ENCODE results near the gene NLGN3. TPM values are rescaled to one million over a fixed set of nuclear protein-coding genes. Genes with fewer than 3 reads are reported as not detected.

Gene NLGN3
- total and polyA plus RNA-seq, 7 experiments from 2014 or later: 0.09 to 4.6 (median 2.9) TPM

- Mint-ChIP-seq H3K4me3 (peak overlapping the region; percentile 83 to 98 (median 96)), H3K27me3 (no peaks in the 10 kb centered on the region), H3K9me3 (peaks cover 0 to 1% (median 0%) of the 10 kb centered on the region in 11 donors), H3K36me3 (peaks cover 0 to 7% (median 0%) of the 10 kb centered on the region in 5 donors), H3K4me1 (peaks cover 0 to 28% (median 21%) of the 10 kb centered on the region in 7 donors), H3K27ac (peak overlapping the region; percentile 95 to 100 (median 98))
- ChIA-PET CTCF (interaction anchor here (0.9 to 1.8 kb wide), 6 partner anchors 14 to 184 kb away, joined by 3 to 5 read pairs (median 3); partner anchors contain the start of genes MED12 and TAF1), POLR2A (interaction anchor here (0.6 to 3.8 kb wide), 21 partner anchors 10 to 351 kb away, joined by 3 to 50 read pairs (median 5); partner anchors contain the start of genes IL2RG, MED12, NONO and OGT)
- Histone ChIP-seq H3K4me3 (ENCODE audit: low read length) (peak overlapping the region; percentile 85), H3K4me1 (ENCODE audit: control insufficient read depth in 2 of 2, insufficient read depth in 2 of 2, low read length in 2 of 2) (peaks cover 0 to 10% of the 10 kb centered on the region in 2 donors), H3K36me3 (ENCODE audit: control insufficient read depth in 2 of 3, insufficient read depth in 3 of 3, low read length in 3 of 3) (no peaks in the 10 kb centered on the region), H3K27ac (ENCODE audit: low read depth, low read length) (peak overlapping the region; percentile 94), H3K9me3 (ENCODE audit: control insufficient read depth in 2 of 3, low read length in 3 of 3) (no peaks in the 10 kb centered on the region), H3K27me3 (ENCODE audit: control insufficient read depth in 2 of 2, insufficient read depth in 2 of 2, low read length in 2 of 2) (no peaks in the 10 kb centered on the region)
- intact Hi-C loops (cut with micrococcal nuclease): loop anchor here (1.0 to 10.0 kb wide), 14 partner anchors 14 to 1093 kb away; partner anchors contain the start of genes NONO (in 2 of the 2), OGT (in 2 of the 2), SNX12 (in 2 of the 2) and TAF1 (in 2 of the 2)
- ATAC-seq (peak; percentile 95), DNase-seq (peak; percentile 42 to 86 (median 80))
Measured at GRCh38 chrX:71181910-71182799, 37.5 kb downstream of the NLGN3 start.

- peak overlapping the region; percentile 83 to 98 (median 96) for H3K4me3 Mint-ChIP-seq
- ATAC-seq: no peak
- H3K27ac Mint-ChIP-seq: peak overlapping the region; percentile 95 to 100 (median 98)
- Histone ChIP-seq H3K4me1 (ENCODE audit: control insufficient read depth in 2 of 2, insufficient read depth in 2 of 2, low read length in 2 of 2) (peaks cover 0 to 10% of the 10 kb centered on the region in 2 donors), H3K9me3 (ENCODE audit: control insufficient read depth in 2 of 3, low read length in 3 of 3) (no peaks in the 10 kb centered on the region), H3K4me3 (ENCODE audit: low read length) (peak overlapping the region; percentile 85), H3K27me3 (ENCODE audit: control insufficient read depth in 2 of 2, insufficient read depth in 2 of 2, low read length in 2 of 2) (no peaks in the 10 kb centered on the region), H3K36me3 (ENCODE audit: control insufficient read depth in 2 of 3, insufficient read depth in 3 of 3, low read length in 3 of 3) (no peaks in the 10 kb centered on the region), H3K27ac (ENCODE audit: low read depth, low read length) (peak overlapping the region; percentile 94)
- peaks cover 0 to 27% (median 21%) of the 10 kb centered on the region in 7 donors for H3K4me1 Mint-ChIP-seq
- ChIA-PET POLR2A (interaction anchor here (1.0 to 3.8 kb wide), 11 partner anchors 14 to 350 kb away, joined by 3 to 50 read pairs (median 7); partner anchors contain the start of genes IL2RG, MED12, NONO and OGT), CTCF (interaction anchor here (1.0 to 1.8 kb wide), 5 partner anchors 14 to 183 kb away, joined by 3 to 5 read pairs (median 3); partner anchors contain the start of genes MED12 and TAF1)
- no peak for DNase-seq
- H3K36me3 Mint-ChIP-seq: peaks cover 0 to 4% (median 0%) of the 10 kb centered on the region in 5 donors
- peaks cover 0 to 1% (median 0%) of the 10 kb centered on the region in 11 donors for H3K9me3 Mint-ChIP-seq
- no peaks in the 10 kb centered on the region for H3K27me3 Mint-ChIP-seq
- intact Hi-C loops (cut with micrococcal nuclease): loop anchor here (1.0 to 10.0 kb wide), 14 partner anchors 13 to 1092 kb away; partner anchors contain the start of genes NONO (in 2 of the 2), OGT (in 2 of the 2), SNX12 (in 2 of the 2) and TAF1 (in 2 of the 2)
Measured at GRCh38 chrX:71182871-71183270, 38.2 kb downstream of the NLGN3 start.

GRCh38 chrX:71183341-71183740 lies 38.7 kb downstream of the NLGN3 start:
- Histone ChIP-seq H3K4me3 (ENCODE audit: low read length) (no peak overlapping the region), H3K27ac (ENCODE audit: low read depth, low read length) (no peak overlapping the region), H3K27me3 (ENCODE audit: control insufficient read depth in 2 of 2, insufficient read depth in 2 of 2, low read length in 2 of 2) (no peaks in the 10 kb centered on the region), H3K4me1 (ENCODE audit: control insufficient read depth in 2 of 2, insufficient read depth in 2 of 2, low read length in 2 of 2) (peaks cover 0 to 10% of the 10 kb centered on the region in 2 donors), H3K9me3 (ENCODE audit: control insufficient read depth in 2 of 3, low read length in 3 of 3) (no peaks in the 10 kb centered on the region), H3K36me3 (ENCODE audit: control insufficient read depth in 2 of 3, insufficient read depth in 3 of 3, low read length in 3 of 3) (no peaks in the 10 kb centered on the region)
- Mint-ChIP-seq H3K4me3 (peak overlapping the region in 1 of 10 donors; percentile 95), H3K27ac (peak overlapping the region in 2 of 9 donors; percentile 23 to 100), H3K36me3 (peaks cover 0 to 2% (median 0%) of the 10 kb centered on the region in 5 donors), H3K27me3 (no peaks in the 10 kb centered on the region), H3K9me3 (peaks cover 0 to 1% (median 0%) of the 10 kb centered on the region in 11 donors), H3K4me1 (peaks cover 0 to 24% (median 21%) of the 10 kb centered on the region in 7 donors)
- ChIA-PET CTCF (no interaction called here), POLR2A (interaction anchor here (2.2 to 3.8 kb wide), 4 partner anchors 14 to 182 kb away, joined by 25 to 50 read pairs (median 30); partner anchors contain the start of genes NONO, TAF1 and ZMYM3)
- ATAC-seq (no peak), DNase-seq (no peak)
- intact Hi-C loops (cut with micrococcal nuclease): loop anchor here (2.0 to 10.0 kb wide), 8 partner anchors 36 to 1091 kb away; partner anchors contain the start of genes OGT (in 2 of the 2), IGBP1 (in 1 of the 2), IL2RG (in 1 of the 2) and NONO (in 1 of the 2)

- ChIA-PET CTCF (no interaction called here), POLR2A (interaction anchor here (0.9 to 1.7 kb wide), 4 partner anchors 14 to 343 kb away, joined by 3 to 5 read pairs (median 4); partner anchors contain the start of gene ZMYM3)
- Histone ChIP-seq H3K4me1 (ENCODE audit: control insufficient read depth in 2 of 2, insufficient read depth in 2 of 2, low read length in 2 of 2) (peaks cover 0 to 10% of the 10 kb centered on the region in 2 donors), H3K9me3 (ENCODE audit: control insufficient read depth in 2 of 3, low read length in 3 of 3) (no peaks in the 10 kb centered on the region), H3K4me3 (ENCODE audit: low read length) (no peak overlapping the region), H3K36me3 (ENCODE audit: control insufficient read depth in 2 of 3, insufficient read depth in 3 of 3, low read length in 3 of 3) (no peaks in the 10 kb centered on the region), H3K27ac (ENCODE audit: low read depth, low read length) (no peak overlapping the region), H3K27me3 (ENCODE audit: control insufficient read depth in 2 of 2, insufficient read depth in 2 of 2, low read length in 2 of 2) (no peaks in the 10 kb centered on the region)
- peaks cover 0 to 22% (median 19%) of the 10 kb centered on the region in 7 donors for H3K4me1 Mint-ChIP-seq
- peaks cover 0 to 2% (median 0%) of the 10 kb centered on the region in 5 donors for H3K36me3 Mint-ChIP-seq
- ATAC-seq (no peak), DNase-seq (no peak)
- intact Hi-C loops (cut with micrococcal nuclease): loop anchor here (5.0 to 10.0 kb wide), 6 partner anchors 37 to 1091 kb away; partner anchors contain the start of genes OGT (in 2 of the 2), IGBP1 (in 1 of the 2), IL2RG (in 1 of the 2) and RPS4X (in 1 of the 2)
- no peak overlapping the region for H3K4me3 Mint-ChIP-seq
- H3K27ac Mint-ChIP-seq: peak overlapping the region in 2 of 9 donors; percentile 54 to 62
- H3K9me3 Mint-ChIP-seq: peaks cover 0 to 1% (median 0%) of the 10 kb centered on the region in 11 donors
- H3K27me3 Mint-ChIP-seq: no peaks in the 10 kb centered on the region
Measured at GRCh38 chrX:71184092-71184491, 39.5 kb downstream of the NLGN3 start.

- POLR2A ChIA-PET: interaction anchor here (0.9 to 1.7 kb wide), 4 partner anchors 11 to 342 kb away, joined by 3 to 5 read pairs (median 4); no protein-coding TSS in a partner anchor
- intact Hi-C loops (cut with micrococcal nuclease): loop anchor here (5.0 to 10.0 kb wide), 6 partner anchors 38 to 1090 kb away; partner anchors contain the start of genes OGT (in 2 of the 2), IGBP1 (in 1 of the 2), IL2RG (in 1 of the 2) and RPS4X (in 1 of the 2)
- Mint-ChIP-seq H3K36me3 (peaks cover 0 to 2% (median 0%) of the 10 kb centered on the region in 5 donors), H3K4me1 (peaks cover 0 to 22% (median 16%) of the 10 kb centered on the region in 7 donors), H3K9me3 (peaks cover 0 to 1% (median 0%) of the 10 kb centered on the region in 11 donors), H3K4me3 (no peak overlapping the region), H3K27ac (peak overlapping the region in 7 of 9 donors; percentile 27 to 84 (median 62)), H3K27me3 (no peaks in the 10 kb centered on the region)
- Histone ChIP-seq H3K9me3 (ENCODE audit: control insufficient read depth in 2 of 3, low read length in 3 of 3) (no peaks in the 10 kb centered on the region), H3K4me1 (ENCODE audit: control insufficient read depth in 2 of 2, insufficient read depth in 2 of 2, low read length in 2 of 2) (peaks cover 0 to 10% of the 10 kb centered on the region in 2 donors), H3K27ac (ENCODE audit: low read depth, low read length) (no peak overlapping the region), H3K4me3 (ENCODE audit: low read length) (no peak overlapping the region), H3K36me3 (ENCODE audit: control insufficient read depth in 2 of 3, insufficient read depth in 3 of 3, low read length in 3 of 3) (no peaks in the 10 kb centered on the region), H3K27me3 (ENCODE audit: control insufficient read depth in 2 of 2, insufficient read depth in 2 of 2, low read length in 2 of 2) (no peaks in the 10 kb centered on the region)
- ATAC-seq (no peak), DNase-seq (no peak)
- CTCF ChIA-PET: no interaction called here
Measured at GRCh38 chrX:71184803-71185495, 40.3 kb downstream of the NLGN3 start.
